Effector memory CD4-positive, alpha-beta T cell (primary cell): ENCODE measurements around the gene KIRREL1.

Experiments
- DNase-seq, 3 donors: peaks; one replicate each; pipeline ENCODE4 v3.0.0-alpha.2; 2020
- H3K27ac ChIP-seq: 2 replicates; pipeline ENCODE4 v1.7.0; 2013; ENCODE audit warnings: mild to moderate bottlenecking, low read length, moderate library complexity; ENCODE audit not compliant: insufficient read depth, poor library complexity, severe bottlenecking
- H3K27me3 ChIP-seq: replicated peaks from 2 replicates; pipeline ENCODE4 v1.7.0; 2013; ENCODE audit warnings: mild to moderate bottlenecking, low read length; ENCODE audit not compliant: insufficient read depth, control insufficient read depth, poor library complexity, severe bottlenecking
- H3K36me3 ChIP-seq: 2 replicates; pipeline ENCODE4 v1.7.0; 2013; ENCODE audit warnings: mild to moderate bottlenecking, low read length, moderate library complexity; ENCODE audit not compliant: control insufficient read depth, insufficient read depth
- H3K4me1 ChIP-seq: 2 replicates; pipeline ENCODE4 v1.7.0; 2013; ENCODE audit warnings: low read length, mild to moderate bottlenecking; ENCODE audit not compliant: control insufficient read depth, insufficient read depth, poor library complexity, severe bottlenecking
- H3K4me3 ChIP-seq: 2 replicates; pipeline ENCODE4 v1.7.0; 2013; ENCODE audit warnings: low read length, low read depth, mild to moderate bottlenecking; ENCODE audit not compliant: insufficient read depth, poor library complexity, severe bottlenecking
- H3K9me3 ChIP-seq: 2 replicates; pipeline ENCODE4 v1.7.0; 2013; ENCODE audit warnings: mild to moderate bottlenecking, low read length, moderate library complexity; ENCODE audit not compliant: control insufficient read depth

KIRREL1 gene

DNA sequence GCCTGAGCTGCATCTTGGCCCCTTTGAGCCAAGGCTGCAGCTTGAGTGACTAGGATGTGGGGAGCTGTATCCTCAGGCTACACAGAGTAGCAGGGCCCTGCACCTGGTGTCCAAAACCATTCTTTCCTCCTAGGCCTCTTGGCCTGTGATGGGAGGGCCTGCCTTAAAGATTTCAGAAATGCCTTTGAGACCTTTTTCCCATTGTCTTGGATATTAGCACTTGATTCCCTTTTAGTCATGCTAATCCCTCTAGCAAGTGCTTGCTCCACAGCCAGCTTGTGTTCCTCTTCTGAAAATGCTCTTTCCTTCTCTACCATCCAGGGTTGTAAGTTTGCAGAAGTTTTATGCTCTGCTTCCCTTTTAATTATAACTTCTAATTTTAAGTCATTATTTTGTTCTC is 21.7 kb upstream of the KIRREL1 start:
- Histone ChIP-seq H3K4me3 (no peak overlapping the region), H3K36me3 (no peaks in the 10 kb centered on the region), H3K27ac (no peak overlapping the region), H3K4me1 (no peaks in the 10 kb centered on the region), H3K27me3 (no peaks in the 10 kb centered on the region), H3K9me3 (no peaks in the 10 kb centered on the region)
- DNase-seq = no peak

DNA sequence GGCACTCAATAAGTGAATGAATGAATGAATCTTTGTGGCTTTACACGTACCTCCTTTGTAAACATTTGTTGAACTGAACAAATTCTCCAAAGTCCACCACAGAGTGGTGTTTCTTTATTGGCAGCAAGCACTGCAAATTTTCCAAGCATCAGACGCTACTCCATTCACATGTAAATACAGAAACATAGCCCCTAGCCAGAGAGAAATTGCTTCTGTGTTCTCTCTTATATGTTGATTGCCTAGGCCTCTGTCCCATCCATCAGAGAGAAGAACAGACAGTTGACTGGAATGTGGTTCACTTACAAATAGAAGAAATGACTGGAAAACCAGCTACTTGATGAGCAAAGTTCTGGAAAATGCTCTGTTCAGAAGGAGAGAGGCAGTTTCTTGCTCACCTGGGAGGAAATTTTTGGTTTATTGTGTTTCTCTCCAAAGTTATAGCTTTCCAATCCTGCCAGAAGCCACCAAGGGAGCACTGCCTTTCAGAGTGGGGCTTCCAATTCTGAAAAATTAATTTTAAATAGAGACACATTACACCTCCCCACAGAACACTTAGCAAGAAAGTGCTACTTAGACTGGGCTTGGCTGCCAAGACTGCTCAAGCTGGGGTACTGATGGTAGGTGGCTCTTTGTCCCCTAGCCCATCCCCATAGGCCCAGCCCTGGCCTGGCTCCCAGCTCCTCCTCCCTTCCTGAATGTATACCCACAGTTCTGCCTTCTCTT is 18.1 kb upstream of the KIRREL1 start:
- H3K4me1 ChIP-seq = no peaks in the 10 kb centered on the region
- peaks cover 4% of the 10 kb centered on the region for H3K27me3 ChIP-seq
- H3K27ac ChIP-seq = no peak overlapping the region
- no peaks in the 10 kb centered on the region for H3K9me3 ChIP-seq
- no peak for DNase-seq
- no peaks in the 10 kb centered on the region for H3K36me3 ChIP-seq
- H3K4me3 ChIP-seq = no peak overlapping the region

DNA sequence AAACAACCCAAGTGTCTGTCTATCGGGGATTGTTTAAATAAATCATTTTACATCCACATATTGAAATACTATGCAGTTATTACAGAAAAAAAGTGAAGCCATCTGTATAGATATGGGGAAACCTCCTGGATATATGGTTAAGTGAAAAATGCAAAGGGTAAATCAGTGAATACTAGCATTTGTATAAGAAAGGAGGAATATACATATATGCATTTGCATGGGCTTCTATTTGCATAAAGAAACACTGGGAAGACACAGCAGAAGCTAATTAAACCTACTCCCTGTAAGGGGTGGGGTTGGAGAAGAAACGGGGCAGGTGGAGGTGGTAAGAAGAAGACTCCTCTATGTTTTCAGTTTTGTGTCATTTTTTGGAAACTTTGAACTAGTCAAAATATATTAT is 16.6 kb upstream of the KIRREL1 start:
- no peaks in the 10 kb centered on the region for H3K36me3 ChIP-seq
- H3K4me3 ChIP-seq = no peak overlapping the region
- DNase-seq = no peak
- no peak overlapping the region for H3K27ac ChIP-seq
- no peaks in the 10 kb centered on the region for H3K4me1 ChIP-seq
- peaks cover 4% of the 10 kb centered on the region for H3K27me3 ChIP-seq
- no peaks in the 10 kb centered on the region for H3K9me3 ChIP-seq

DNA sequence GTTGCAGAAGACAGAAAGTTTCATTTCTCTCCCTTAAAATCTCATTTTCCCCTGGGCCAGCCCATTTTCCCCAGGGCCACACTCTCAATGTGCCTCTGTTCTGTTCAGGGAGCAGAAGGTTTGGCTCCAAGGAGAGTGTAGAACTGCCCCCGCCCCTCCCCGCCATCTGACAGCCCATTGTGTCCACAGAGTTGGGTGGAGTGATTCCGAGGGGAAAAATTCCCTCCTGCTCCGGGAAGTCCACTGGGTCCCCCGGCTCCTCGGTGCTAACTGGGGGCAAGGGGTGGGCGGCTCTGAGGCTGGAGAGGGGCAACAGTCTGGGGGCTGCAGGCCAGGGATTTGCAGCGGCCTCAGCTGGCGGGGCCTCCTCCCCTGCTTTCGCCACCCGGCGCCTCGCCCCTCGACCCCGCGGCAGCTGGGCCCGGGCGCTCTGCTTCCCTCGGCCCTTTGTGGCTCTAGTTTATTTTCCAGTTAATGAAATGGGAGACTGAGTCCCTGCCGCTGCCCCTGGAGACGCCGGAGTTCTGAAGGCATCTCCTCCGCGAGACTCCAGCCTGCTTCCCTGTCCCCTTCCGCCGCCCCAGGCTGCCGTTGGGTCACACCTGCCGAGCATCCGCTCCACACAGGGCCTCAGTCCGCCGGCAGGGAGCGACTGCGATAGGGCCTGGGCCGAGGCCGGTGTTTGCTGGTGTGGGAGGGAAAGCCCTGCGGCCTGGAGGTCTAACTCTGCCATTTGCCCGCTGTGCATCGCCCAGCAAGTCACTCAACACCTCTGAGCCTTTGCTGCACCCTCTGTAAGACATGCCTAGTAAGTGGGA is 14.7 kb upstream of the KIRREL1 start:
- H3K27ac ChIP-seq = no peak overlapping the region
- DNase-seq = no peak
- H3K36me3 ChIP-seq = no peaks in the 10 kb centered on the region
- H3K4me3 ChIP-seq = no peak overlapping the region
- no peaks in the 10 kb centered on the region for H3K9me3 ChIP-seq
- H3K4me1 ChIP-seq = no peaks in the 10 kb centered on the region
- H3K27me3 ChIP-seq = peaks cover 4% of the 10 kb centered on the region

DNA sequence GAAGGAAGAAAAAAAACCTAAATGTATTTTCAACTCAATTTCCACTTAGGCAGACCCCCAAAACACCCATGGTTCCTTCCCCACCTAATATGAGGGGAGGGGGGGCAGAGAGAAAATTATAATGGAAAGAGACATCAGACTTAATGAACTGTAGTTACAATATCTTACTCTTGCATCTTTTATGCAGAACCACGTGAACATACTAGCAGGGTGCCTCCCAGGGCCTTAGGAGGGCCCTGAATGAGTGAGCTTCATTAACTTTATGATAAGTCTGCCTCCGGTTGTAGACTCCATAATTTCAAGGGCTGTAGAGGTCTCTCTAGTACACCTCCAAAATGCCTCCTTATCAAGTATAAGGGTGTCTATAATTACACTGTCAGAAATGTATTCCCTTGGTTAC is 11.3 kb upstream of the KIRREL1 start:
- Histone ChIP-seq H3K36me3 (no peaks in the 10 kb centered on the region), H3K27ac (no peak overlapping the region), H3K27me3 (peaks cover 4% of the 10 kb centered on the region), H3K4me3 (no peak overlapping the region), H3K9me3 (no peaks in the 10 kb centered on the region), H3K4me1 (no peaks in the 10 kb centered on the region)
- DNase-seq = no peak

DNA sequence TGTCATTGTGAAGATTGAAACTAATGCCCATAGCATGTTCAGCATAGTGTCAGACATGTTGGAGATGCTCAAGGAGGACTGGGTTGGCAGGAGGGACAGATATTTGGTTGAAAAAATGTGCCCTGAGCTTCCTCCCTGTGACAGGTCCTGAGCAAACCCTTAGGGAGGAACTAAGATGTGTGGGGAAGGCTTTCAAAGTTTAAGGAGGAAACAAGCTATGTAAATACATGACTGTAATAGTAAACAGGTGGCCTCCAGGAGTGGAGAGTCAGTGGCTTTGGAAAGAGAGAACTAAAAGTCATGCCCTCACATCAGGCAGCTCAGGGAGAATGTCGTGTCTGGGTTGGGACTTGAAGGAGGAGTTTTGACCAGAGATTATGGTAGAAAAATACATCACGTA is 9.7 kb upstream of the KIRREL1 start:
- no peaks in the 10 kb centered on the region for H3K4me1 ChIP-seq
- H3K36me3 ChIP-seq = no peaks in the 10 kb centered on the region
- H3K9me3 ChIP-seq = no peaks in the 10 kb centered on the region
- DNase-seq = no peak
- peaks cover 4% of the 10 kb centered on the region for H3K27me3 ChIP-seq
- no peak overlapping the region for H3K27ac ChIP-seq
- H3K4me3 ChIP-seq = no peak overlapping the region

- H3K9me3 ChIP-seq = no peaks in the 10 kb centered on the region
- H3K27ac ChIP-seq = no peak overlapping the region
- H3K4me3 ChIP-seq = no peak overlapping the region
- no peaks in the 10 kb centered on the region for H3K36me3 ChIP-seq
- no peaks in the 10 kb centered on the region for H3K4me1 ChIP-seq
- DNase-seq = no peak
- H3K27me3 ChIP-seq = no peaks in the 10 kb centered on the region
Measured at GRCh38 chr1:157984469-157984868, 9.0 kb upstream of the KIRREL1 start.

- Histone ChIP-seq H3K4me3 (no peak overlapping the region), H3K36me3 (no peaks in the 10 kb centered on the region), H3K27me3 (no peaks in the 10 kb centered on the region), H3K9me3 (no peaks in the 10 kb centered on the region), H3K27ac (no peak overlapping the region), H3K4me1 (no peaks in the 10 kb centered on the region)
- no peak for DNase-seq
Measured at GRCh38 chr1:157985473-157985872, 8.0 kb upstream of the KIRREL1 start.

GRCh38 chr1:157988002-157988401 is 5.4 kb upstream of the KIRREL1 start:
- H3K27ac ChIP-seq = no peak overlapping the region
- no peak overlapping the region for H3K4me3 ChIP-seq
- no peak for DNase-seq
- no peaks in the 10 kb centered on the region for H3K36me3 ChIP-seq
- no peaks in the 10 kb centered on the region for H3K4me1 ChIP-seq
- peaks cover 7% of the 10 kb centered on the region for H3K27me3 ChIP-seq
- H3K9me3 ChIP-seq = no peaks in the 10 kb centered on the region

GRCh38 chr1:157992031-157992832 is 1.2 kb upstream of the KIRREL1 start:
- Histone ChIP-seq H3K27ac (no peak overlapping the region), H3K9me3 (no peaks in the 10 kb centered on the region), H3K27me3 (peaks cover 15% of the 10 kb centered on the region), H3K4me1 (peaks cover 7% of the 10 kb centered on the region), H3K36me3 (no peaks in the 10 kb centered on the region), H3K4me3 (no peak overlapping the region)
- DNase-seq = peak in 1 of 3 donors; percentile 1
